HL-60 (cell line): ENCODE results near the gene ZFYVE28.

Experiments
- DNase-seq, 2 experiments: peaks; one replicate each; pipeline ENCODE4 v3.0.0-alpha.2; 2010 to 2020; ENCODE audit warnings: low read depth in 1 of 2, low spot score in 1 of 2
- H3K27ac ChIP-seq: fragments of 250-450 bp; sonication (Bioruptor Pico); replicated peaks from 2 replicates; pipeline ENCODE4 v1.5.1; 2020; ENCODE audit warnings: mild to moderate bottlenecking, moderate library complexity
- H3K27me3 ChIP-seq: fragments of 250-450 bp; sonication (Bioruptor Pico); 2 replicates; pipeline ENCODE4 v1.5.1; 2021; ENCODE audit warnings: mild to moderate bottlenecking, moderate library complexity; ENCODE audit not compliant: insufficient read depth, poor library complexity, severe bottlenecking
- H3K4me3 ChIP-seq: replicated peaks from 2 replicates; pipeline ENCODE4 v1.5.1; 2011; ENCODE audit warnings: mild to moderate bottlenecking, control low read depth, low read length; ENCODE audit not compliant: insufficient read depth
- CTCF ChIP-seq: IDR thresholded peaks from one replicate; pipeline ENCODE4 v1.5.1; 2011; ENCODE audit warnings: low read length, control low read depth, inconsistent platforms; ENCODE audit not compliant: insufficient read depth
- GABPA ChIP-seq: IDR thresholded peaks from 2 replicates; pipeline ENCODE4 v1.6.1; 2012; ENCODE audit warnings: low read depth
- POLR2AphosphoS5 ChIP-seq: IDR thresholded peaks from 2 replicates; pipeline ENCODE4 v1.6.1; 2012; ENCODE audit warnings: low read depth
- REST ChIP-seq: IDR thresholded peaks from 2 replicates; pipeline ENCODE4 v1.6.1; 2012; ENCODE audit warnings: low read depth; ENCODE audit not compliant: insufficient replicate concordance
- SPI1 ChIP-seq: IDR thresholded peaks from 2 replicates; pipeline ENCODE4 v1.6.1; 2012; ENCODE audit warnings: low read depth, mild to moderate bottlenecking, borderline replicate concordance

The ZFYVE28 gene

GRCh38 chr4:2413821-2414610, 4.4 kb downstream of the ZFYVE28 start:
- Histone ChIP-seq H3K27ac (peak overlapping the region; percentile 70), H3K27me3 (peaks cover 14% of the 10 kb centered on the region)

GRCh38 chr4:2412885-2413716, 5.3 kb downstream of the ZFYVE28 start:
- H3K27ac ChIP-seq: peak overlapping the region; percentile 70
- TF ChIP-seq GABPA: no peak; the same call in 1 of the 2 replicates
- TF ChIP-seq SPI1: peak; percentile 46; the same call in 1 of the 2 replicates
- TF ChIP-seq POLR2AphosphoS5: peak; percentile 96
- peak; percentile 82 for TF ChIP-seq REST
- peak; percentile 3 for TF ChIP-seq CTCF
- H3K4me3 ChIP-seq: peak overlapping the region; percentile 29
- peak; percentile 93 to 97 for DNase-seq
- H3K27me3 ChIP-seq: peaks cover 14% of the 10 kb centered on the region

More at GRCh38 chr4:2413821-2414610, 4.4 kb downstream of the ZFYVE28 start:
- no peak for DNase-seq
- TF ChIP-seq SPI1 (no peak), GABPA (no peak), CTCF (no peak), REST (no peak), POLR2AphosphoS5 (no peak)
- H3K4me3 ChIP-seq: peak overlapping the region; percentile 29

- Histone ChIP-seq H3K27me3 (peaks cover 8% of the 10 kb centered on the region), H3K4me3 (peak overlapping the region; percentile 29), H3K27ac (peak overlapping the region; percentile 70)
- peak in 1 of 2 experiments; percentile 22 for DNase-seq
- TF ChIP-seq GABPA: no peak
- TF ChIP-seq POLR2AphosphoS5: no peak
- no peak for TF ChIP-seq REST
- no peak for TF ChIP-seq SPI1
- no peak for TF ChIP-seq CTCF
Observed at GRCh38 chr4:2412534-2412884, 5.9 kb downstream of the ZFYVE28 start.
